Esophagus muscularis mucosa (tissue), 4 donors: Measurements from ENCODE around the gene ZNF442. TPM values are rescaled to one million over a fixed set of nuclear protein-coding genes. Genes with fewer than 3 reads are reported as not detected.
"Not testable (repeated sequence)": the region's sequence is repeated elsewhere in the genome, so short reads cannot be mapped to it uniquely, and the experiment has no call there.

Experiments
- DNase-seq: peaks from one replicate; pipeline ENCODE4 v3.0.0-alpha.2; 2017; ENCODE audit errors: extremely low spot score
- H3K27ac ChIP-seq, 4 donors: fragments of 200-600 bp; sonication (generic); replicated peaks in 1 of 4; 1 replicate in 3 of 4; 2 replicates in 1 of 4; pipeline ENCODE4 v1.5.1; 2016 to 2019; ENCODE audit warnings: mild to moderate bottlenecking in 1 of 4
- H3K27me3 ChIP-seq, 4 donors: fragments of 200-600 bp; sonication (generic); one replicate each; pipeline versions ENCODE4 v1.5.1 to v1.6.0; 2016 to 2019
- H3K36me3 ChIP-seq, 4 donors: fragments of 200-600 bp; sonication (generic); one replicate each; pipeline ENCODE4 v1.5.1; 2016 to 2019
- H3K4me1 ChIP-seq, 4 donors: fragments of 200-600 bp; sonication (generic); one replicate each; pipeline ENCODE4 v1.5.1; 2016 to 2019
- H3K4me3 ChIP-seq, 4 donors: fragments of 200-600 bp; sonication (generic); 1 replicate in 2 of 4; 2 replicates in 2 of 4; pipeline ENCODE4 v1.5.1; 2016 to 2019; ENCODE audit warnings: mild to moderate bottlenecking in 4 of 4, moderate library complexity in 1 of 4
- H3K9me3 ChIP-seq, 4 donors: fragments of 200-600 bp; sonication (generic); 1 replicate in 3 of 4; 2 replicates in 1 of 4; pipeline ENCODE4 v1.5.1; 2016 to 2019
- EP300 ChIP-seq: sonication (generic); formaldehyde crosslinking; IDR thresholded peaks from one replicate; pipeline ENCODE4 v1.6.1; 2017; ENCODE audit warnings: antibody characterized with exemption
- POLR2A ChIP-seq: fragments of 450-650 bp; IDR thresholded peaks from one replicate; pipeline ENCODE4 v1.6.1; 2017; ENCODE audit warnings: antibody characterized with exemption, moderate library complexity, mild to moderate bottlenecking, low read depth
- POLR2AphosphoS5 ChIP-seq, 2 donors: sonication (generic); formaldehyde crosslinking; IDR thresholded peaks; one replicate each; pipeline ENCODE4 v1.6.1; 2017; ENCODE audit warnings: antibody characterized with exemption in 2 of 2
- WGBS: methylation state at CpG from one replicate; pipeline ENCODE4 v1.1.5; 2018; 5-methylcytosine and 5-hydroxymethylcytosine counted together
- intact Hi-C: fragments of 100-400 bp; cut with DNase I; formaldehyde crosslinking; loops from one replicate; pipeline ENCODE4 v1.15.1; 2023
- total RNA-seq, 4 donors: library from RNA; depleted of rRNA; stranded (reverse); fragments of >200 nt; gene quantifications; one replicate each; pipeline versions ENCODE4 v1.1.0 to v1.2.1, GENCODE V29; 2016
- TF ChIP-seq, protein P1 (sequence below), 3 experiments: fragments of 200-600 bp in 2 of 3; fragments of 450-650 bp in 1 of 3; sonication (generic) in 2 of 3; IDR thresholded peaks; one replicate each; pipeline ENCODE4 v1.5.1; 2017 to 2019; ENCODE audit warnings: antibody characterized with exemption in 3 of 3, mild to moderate bottlenecking in 2 of 3, moderate library complexity in 1 of 3

The ZNF442 gene
- total RNA-seq, 4 donors from 2014 or later, result 3.3 to 4.6 (median 3.6) TPM

DNA sequence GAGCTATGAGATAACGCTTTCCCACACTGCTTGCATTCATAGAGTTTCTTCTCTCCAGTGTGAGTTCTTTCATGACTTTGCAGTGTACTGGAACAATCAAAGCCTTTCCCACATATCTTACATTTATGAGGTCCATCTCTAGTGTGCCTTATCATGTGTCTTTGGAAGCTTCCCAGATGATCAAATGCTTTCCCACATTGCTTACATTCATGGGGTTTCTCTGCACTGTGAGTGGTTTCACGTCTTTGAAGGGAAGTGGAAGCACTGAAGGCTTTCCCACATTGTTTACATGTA lies 14.9 kb upstream of the ZNF442 start:
- H3K4me3 ChIP-seq, result no peak overlapping the region
- peaks cover 10 to 43% (median 32%) of the 10 kb centered on the region in 4 donors for H3K36me3 ChIP-seq
- H3K27ac ChIP-seq, result no peak overlapping the region
- peaks cover 0 to 28% (median 15%) of the 10 kb centered on the region in 4 donors for H3K9me3 ChIP-seq
- H3K4me1 ChIP-seq, result no peaks in the 10 kb centered on the region
- 91% methylated on average over 2 of the region's 2 CpGs for WGBS
- H3K27me3 ChIP-seq, result no peaks in the 10 kb centered on the region
- intact Hi-C loops, result no loop called here
- TF ChIP-seq, protein P1, sequence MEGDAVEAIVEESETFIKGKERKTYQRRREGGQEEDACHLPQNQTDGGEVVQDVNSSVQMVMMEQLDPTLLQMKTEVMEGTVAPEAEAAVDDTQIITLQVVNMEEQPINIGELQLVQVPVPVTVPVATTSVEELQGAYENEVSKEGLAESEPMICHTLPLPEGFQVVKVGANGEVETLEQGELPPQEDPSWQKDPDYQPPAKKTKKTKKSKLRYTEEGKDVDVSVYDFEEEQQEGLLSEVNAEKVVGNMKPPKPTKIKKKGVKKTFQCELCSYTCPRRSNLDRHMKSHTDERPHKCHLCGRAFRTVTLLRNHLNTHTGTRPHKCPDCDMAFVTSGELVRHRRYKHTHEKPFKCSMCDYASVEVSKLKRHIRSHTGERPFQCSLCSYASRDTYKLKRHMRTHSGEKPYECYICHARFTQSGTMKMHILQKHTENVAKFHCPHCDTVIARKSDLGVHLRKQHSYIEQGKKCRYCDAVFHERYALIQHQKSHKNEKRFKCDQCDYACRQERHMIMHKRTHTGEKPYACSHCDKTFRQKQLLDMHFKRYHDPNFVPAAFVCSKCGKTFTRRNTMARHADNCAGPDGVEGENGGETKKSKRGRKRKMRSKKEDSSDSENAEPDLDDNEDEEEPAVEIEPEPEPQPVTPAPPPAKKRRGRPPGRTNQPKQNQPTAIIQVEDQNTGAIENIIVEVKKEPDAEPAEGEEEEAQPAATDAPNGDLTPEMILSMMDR (IDR thresholded peaks at IDR 0.05), result no peak
- TF ChIP-seq POLR2A (no peak), POLR2AphosphoS5 (IDR thresholded peaks at IDR 0.05) (no peak), EP300 (no peak)
- DNase-seq, result no peak

DNA sequence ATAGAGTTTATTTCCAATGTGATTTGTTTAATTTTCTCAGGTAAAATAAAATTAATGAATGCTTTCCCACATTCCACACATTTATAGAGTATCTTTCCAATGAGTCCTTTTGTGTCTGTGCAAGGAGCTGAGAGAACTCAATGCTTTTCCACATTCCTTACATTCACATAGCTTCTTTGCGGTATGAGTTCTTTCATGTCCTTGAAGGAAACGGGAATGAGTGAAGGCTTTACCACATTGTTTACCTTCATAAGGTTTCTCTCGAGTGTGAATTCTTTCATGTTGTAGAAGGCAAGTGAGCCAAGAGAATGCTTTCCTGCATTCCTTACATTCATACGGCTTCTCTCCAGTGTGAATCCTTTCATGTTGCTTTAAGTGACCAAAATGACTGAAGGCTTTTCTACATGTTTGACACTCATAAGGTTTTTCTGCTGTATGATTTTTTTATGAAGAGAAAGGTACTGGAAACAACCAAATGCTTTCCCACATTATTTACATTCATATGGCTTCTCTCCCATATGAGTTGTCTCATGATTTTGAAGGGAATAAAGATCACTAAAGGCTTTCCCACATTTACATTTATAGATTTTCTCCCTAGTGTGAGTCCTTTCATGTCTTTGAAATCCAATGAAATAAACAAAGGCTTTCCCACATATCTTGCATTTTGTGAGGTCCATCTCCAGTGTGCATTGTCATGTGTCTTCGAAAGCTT lies 14.4 kb upstream of the ZNF442 start:
- DNase-seq, result no peak
- no peak overlapping the region for H3K27ac ChIP-seq
- H3K36me3 ChIP-seq, result peaks cover 10 to 43% (median 32%) of the 10 kb centered on the region in 4 donors
- H3K9me3 ChIP-seq, result peaks cover 0 to 28% (median 15%) of the 10 kb centered on the region in 4 donors
- TF ChIP-seq POLR2AphosphoS5 (IDR thresholded peaks at IDR 0.05) (no peak), POLR2A (no peak), EP300 (no peak)
- TF ChIP-seq, protein P1 (IDR thresholded peaks at IDR 0.05), result no peak
- no peaks in the 10 kb centered on the region for H3K4me1 ChIP-seq
- H3K27me3 ChIP-seq, result no peaks in the 10 kb centered on the region
- WGBS, result 88% methylated on average over 5 of the region's 5 CpGs
- H3K4me3 ChIP-seq, result no peak overlapping the region
- intact Hi-C loops, result no loop called here

DNA sequence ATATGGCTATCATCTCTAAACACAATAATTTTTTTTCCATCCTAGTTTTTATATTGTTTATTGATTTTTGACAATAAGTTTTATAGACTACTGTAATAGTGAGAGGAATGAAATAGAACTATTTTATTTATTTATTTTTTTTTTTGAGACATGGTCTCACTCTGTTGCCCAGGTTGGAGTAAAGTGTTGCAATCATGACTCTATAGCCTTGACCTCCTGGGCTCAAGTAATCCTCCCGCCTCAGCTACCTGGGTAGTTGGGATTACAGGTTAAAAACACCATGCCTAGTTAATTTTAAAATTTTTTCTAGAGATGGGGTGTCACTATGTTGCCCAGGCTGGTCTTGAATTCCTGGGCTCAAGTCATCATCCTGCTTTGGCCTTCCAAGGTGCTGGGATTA lies 8.5 kb upstream of the ZNF442 start:
- Histone ChIP-seq H3K27ac (no peak overlapping the region), H3K27me3 (no peaks in the 10 kb centered on the region), H3K9me3 (peaks cover 0 to 5% (median under 1%) of the 10 kb centered on the region in 4 donors), H3K36me3 (no peaks in the 10 kb centered on the region), H3K4me1 (no peaks in the 10 kb centered on the region), H3K4me3 (no peak overlapping the region)
- intact Hi-C loops, result no loop called here
- DNase-seq, result no peak
- WGBS, result 93% methylated on average over 1 of the region's 1 CpG
- no peak for TF ChIP-seq EP300
- no peak for TF ChIP-seq POLR2A
- TF ChIP-seq, protein P1 (IDR thresholded peaks at IDR 0.05), result no peak

DNA sequence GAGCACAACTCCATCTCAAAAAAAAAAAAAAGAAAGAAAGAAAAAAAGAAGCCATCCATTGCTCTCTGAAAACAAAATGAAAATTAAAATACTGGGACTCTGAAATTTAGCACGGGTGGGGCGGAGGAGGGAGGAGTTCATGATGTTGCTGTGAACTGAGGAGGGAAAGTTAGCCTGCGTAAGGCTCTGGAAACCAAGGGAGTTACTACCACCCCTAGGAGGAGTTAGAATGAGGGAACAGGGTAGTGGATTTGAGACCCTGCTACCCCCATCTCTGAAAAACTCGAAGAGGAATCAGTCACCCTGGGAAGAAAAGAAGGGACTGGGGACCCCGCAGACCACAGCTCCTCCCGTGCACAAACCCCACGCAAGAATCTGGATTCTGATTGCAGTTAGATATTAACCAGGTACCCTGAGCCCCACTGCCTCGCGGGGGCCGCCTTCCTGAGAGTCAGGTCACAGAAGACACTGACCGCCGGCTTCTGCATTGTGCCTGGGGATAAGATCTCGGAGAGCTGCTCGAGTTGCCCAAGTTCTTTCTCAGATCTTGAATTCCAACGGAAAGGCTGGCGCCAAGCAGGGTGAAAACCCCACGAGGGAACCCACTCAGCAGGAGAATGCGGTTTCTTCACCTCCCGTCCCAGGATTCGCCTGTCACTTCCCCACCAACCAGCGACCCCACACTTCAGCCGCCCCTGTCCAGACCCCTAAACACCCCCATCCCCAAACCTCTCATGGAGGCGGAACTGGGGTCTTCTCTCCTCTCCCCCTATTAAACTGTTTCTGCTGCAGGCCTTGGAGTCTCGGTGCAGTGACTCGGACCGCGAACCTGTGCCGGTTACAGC lies 870 bp downstream of the ZNF442 start:
- peak overlapping the region; percentile 65 to 96 (median 82) for H3K4me3 ChIP-seq
- no peaks in the 10 kb centered on the region for H3K27me3 ChIP-seq
- no peak for DNase-seq
- WGBS, result 10% methylated on average over 12 of the region's 28 CpGs
- H3K36me3 ChIP-seq, result no peaks in the 10 kb centered on the region
- TF ChIP-seq EP300 (no peak), POLR2A (no peak), POLR2AphosphoS5 (IDR thresholded peaks at IDR 0.05) (no peak)
- TF ChIP-seq, protein P1 (IDR thresholded peaks at IDR 0.05), result no peak
- peak overlapping the region; percentile 84 to 98 (median 90) for H3K27ac ChIP-seq
- H3K9me3 ChIP-seq, result no peaks in the 10 kb centered on the region
- intact Hi-C loops, result no loop called here
- H3K4me1 ChIP-seq, result peaks cover 15 to 22% (median 18%) of the 10 kb centered on the region in 4 donors

DNA sequence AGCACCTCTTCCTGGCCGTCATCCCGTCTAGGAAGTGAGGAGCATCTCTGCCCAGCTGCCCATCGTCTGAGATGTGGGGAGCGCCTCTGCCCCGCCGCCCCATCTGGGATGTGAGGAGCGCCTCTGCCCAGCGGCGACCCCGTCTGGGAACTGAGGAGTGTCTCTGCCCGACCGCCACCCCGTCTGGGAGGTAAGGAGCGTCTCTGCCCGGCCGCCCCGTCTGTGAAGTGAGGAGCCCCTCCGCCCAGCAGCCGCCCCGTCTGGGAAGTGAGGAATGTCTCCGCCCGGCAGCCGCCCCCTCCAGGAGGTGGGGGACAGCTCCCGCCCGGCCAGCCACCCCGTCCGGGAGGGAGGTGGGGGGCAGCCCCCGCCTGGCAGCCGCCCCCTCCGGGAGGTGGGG lies 3.2 kb downstream of the ZNF442 start:
- H3K36me3 ChIP-seq, H3K27ac ChIP-seq, H3K27me3 ChIP-seq, H3K9me3 ChIP-seq, H3K4me3 ChIP-seq, DNase-seq: not testable (repeated sequence)
- WGBS, result 86% methylated on average over 7 of the region's 30 CpGs
- H3K4me1 ChIP-seq, result peaks cover 15 to 22% (median 18%) of the 10 kb centered on the region in 4 donors
- intact Hi-C loops, result loop anchor here (2.0 kb wide), 1 partner anchor 65 kb away; no protein-coding TSS in a partner anchor
